CD4-positive, alpha-beta T cell treated with Interleukin-15 for 4 hours (primary cell): ENCODE data around the gene ALG12.

ENCODE experiments used
- DNase-seq: peaks from one replicate; pipeline ENCODE4 v3.0.0-alpha.2; 2020; ENCODE audit warnings: low spot score

Gene ALG12

GRCh38 chr22:49887064-49887451 lies 31.2 kb downstream of the ALG12 start:
- DNase-seq: no peak

DNA sequence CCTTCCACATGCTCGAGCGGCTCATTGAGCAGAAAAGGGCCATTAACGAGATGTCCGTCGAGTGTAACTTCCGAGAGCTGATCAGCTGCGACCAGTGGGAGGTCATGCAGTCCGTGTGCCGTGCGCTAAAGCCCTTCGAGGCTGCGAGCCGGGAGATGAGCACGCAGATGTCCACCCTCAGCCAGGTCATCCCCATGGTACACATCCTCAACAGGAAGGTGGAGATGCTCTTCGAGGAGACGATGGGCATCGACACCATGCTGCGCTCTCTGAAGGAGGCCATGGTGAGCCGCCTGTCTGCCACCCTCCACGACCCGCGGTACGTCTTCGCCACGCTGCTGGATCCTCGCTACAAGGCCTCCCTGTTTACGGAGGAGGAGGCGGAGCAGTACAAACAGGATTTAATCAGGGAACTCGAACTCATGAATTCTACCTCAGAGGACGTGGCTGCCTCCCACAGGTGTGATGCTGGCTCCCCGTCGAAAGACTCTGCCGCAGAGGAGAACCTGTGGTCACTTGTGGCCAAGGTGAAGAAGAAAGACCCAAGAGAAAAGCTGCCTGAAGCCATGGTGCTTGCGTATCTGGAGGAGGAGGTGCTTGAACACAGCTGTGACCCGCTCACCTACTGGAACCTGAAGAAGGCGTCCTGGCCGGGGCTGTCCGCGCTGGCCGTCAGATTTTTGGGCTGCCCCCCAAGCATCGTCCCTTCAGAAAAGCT lies 31.7 kb downstream of the ALG12 start:
- DNase-seq: no peak

DNA sequence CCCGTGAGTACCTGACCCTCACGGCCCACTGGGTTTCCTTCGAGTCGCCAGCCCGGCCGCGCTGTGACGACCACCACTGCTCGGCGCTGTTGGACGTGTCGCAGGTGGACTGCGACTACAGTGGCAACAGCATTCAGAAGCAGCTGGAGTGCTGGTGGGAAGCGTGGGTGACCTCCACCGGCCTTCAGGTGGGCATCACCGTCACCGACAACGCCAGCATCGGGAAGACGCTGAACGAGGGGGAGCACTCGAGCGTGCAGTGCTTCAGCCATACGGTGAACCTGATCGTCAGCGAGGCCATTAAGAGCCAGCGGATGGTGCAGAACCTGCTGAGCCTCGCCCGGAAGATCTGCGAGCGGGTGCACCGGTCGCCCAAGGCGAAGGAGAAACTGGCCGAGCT lies 32.4 kb downstream of the ALG12 start:
- DNase-seq: no peak

DNA sequence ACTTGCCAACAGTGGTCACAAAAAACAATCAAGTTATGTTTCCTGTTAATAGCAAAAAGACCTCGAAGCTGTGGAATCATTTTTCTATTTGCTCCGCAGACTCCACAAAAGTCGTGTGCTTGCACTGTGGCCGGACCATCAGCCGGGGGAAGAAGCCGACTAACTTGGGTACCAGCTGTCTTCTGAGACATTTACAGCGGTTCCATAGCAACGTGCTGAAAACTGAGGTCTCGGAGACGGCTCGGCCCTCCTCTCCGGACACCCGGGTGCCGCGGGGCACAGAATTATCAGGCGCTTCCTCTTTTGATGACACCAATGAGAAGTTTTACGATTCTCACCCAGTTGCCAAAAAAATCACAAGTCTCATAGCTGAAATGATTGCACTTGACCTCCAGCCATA lies 33.0 kb downstream of the ALG12 start:
- DNase-seq: no peak

GRCh38 chr22:49884503-49885260 lies 33.6 kb downstream of the ALG12 start:
- DNase-seq: no peak

DNA sequence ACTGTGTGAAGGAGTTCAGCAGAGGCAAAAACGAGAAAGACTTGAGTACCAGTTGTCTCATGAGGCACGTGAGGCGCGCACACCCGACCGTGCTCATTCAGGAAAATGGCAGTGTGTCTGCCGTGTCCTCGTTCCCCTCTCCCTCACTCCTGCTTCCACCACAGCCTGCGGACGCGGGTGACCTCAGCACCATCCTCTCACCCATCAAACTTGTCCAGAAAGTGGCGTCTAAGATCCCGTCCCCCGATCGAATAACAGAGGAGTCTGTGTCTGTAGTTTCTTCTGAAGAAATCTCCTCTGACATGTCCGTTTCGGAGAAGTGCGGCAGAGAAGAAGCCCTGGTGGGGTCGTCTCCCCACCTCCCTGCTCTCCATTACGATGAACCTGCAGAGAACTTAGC lies 34.2 kb downstream of the ALG12 start:
- no peak for DNase-seq

DNA sequence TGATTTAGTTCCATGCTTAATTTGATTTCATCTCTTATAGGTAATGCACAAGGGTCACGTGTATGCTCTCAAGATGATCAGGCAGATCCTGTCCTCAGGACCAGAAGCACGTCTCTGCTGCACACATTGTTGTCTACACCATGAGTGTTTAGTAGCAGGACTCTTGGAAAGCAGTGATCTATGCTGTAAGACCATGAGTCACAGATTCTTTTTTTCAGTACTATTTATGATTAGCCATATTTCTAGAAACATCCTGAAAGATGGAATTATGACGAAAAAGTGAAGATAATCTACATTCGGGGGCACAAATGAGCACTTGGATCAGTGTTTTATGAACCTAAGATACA lies 35.0 kb downstream of the ALG12 start:
- DNase-seq: no peak

DNA sequence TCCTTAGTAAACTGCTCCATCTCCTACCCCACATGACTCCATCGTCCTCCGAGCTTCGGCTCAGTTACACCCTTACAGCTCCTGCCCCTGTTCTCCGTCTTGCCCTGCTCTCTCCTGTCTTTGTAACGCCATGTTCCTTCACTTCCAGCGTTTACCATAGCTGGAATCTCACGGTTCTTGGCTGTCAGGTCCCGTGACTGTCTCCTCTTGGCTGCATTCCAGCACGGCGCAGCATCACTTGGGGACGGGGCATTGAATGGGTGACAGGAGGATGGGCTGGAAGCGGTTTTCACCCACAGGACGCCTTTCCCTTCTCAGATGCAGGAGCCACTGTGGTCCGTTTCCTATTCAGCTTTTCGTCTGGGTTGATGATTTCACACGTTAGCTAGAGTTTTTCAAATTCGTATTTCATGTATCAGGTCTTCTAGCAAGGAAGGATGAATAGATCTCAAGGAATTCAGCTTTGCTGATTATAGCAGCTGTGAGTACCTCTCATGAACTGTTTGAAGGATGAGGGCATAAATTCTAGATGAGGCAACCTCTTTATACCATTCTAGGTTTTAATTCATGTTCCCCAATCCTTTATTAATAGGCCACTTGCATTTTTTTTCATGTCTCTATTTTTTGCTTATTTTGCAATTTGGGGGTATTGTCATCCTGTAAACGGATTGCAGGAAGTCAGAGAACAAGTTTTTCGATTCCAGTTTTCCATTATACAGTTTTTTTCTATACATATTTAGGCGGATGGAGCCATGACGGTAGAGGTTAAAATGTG lies 35.5 kb downstream of the ALG12 start:
- no peak for DNase-seq

- no peak for DNase-seq
Observed at GRCh38 chr22:49881856-49882255, 36.4 kb downstream of the ALG12 start.

GRCh38 chr22:49880281-49880680 lies 38.0 kb downstream of the ALG12 start:
- no peak for DNase-seq

DNA sequence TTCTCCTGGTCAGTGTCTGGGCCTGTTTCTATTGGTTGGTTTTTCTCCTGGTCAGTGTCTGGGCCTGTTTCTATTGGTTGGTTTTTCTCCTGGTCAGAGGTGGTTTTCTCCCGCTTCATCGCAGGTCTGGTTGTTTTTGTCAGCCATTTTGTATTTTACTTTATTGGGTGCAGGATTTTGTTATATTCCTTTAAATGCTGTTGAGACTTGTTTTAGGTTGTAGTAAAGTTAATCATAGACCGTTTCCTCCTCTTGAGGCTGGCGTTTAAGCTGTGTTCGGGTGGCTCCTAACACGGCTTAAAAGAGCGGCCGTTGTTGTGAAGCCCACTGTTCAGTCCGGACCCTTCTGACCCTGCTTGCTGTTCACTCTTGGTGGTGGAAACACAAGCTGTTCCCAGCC lies 38.4 kb downstream of the ALG12 start:
- no peak for DNase-seq

GRCh38 chr22:49878206-49878605 lies 40.0 kb downstream of the ALG12 start:
- no peak for DNase-seq

DNA sequence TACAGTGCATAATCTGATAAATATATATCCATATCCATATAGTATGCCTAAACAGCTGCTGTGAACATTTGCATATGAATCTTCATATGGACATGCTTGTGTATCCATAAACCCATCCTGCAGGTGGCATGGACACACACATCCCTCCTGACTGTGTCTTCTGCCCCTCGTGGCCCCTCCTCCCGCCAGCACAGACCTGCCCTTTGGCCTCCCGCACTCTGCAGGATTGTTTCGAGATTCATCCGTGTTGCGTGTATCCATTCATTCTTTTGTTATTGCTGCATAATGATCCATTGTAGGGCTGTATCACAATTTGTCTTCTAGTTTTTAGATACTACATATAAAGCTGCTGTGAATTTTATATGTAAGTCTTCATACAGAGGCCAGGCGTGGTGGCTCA lies 40.6 kb downstream of the ALG12 start:
- DNase-seq: no peak

DNA sequence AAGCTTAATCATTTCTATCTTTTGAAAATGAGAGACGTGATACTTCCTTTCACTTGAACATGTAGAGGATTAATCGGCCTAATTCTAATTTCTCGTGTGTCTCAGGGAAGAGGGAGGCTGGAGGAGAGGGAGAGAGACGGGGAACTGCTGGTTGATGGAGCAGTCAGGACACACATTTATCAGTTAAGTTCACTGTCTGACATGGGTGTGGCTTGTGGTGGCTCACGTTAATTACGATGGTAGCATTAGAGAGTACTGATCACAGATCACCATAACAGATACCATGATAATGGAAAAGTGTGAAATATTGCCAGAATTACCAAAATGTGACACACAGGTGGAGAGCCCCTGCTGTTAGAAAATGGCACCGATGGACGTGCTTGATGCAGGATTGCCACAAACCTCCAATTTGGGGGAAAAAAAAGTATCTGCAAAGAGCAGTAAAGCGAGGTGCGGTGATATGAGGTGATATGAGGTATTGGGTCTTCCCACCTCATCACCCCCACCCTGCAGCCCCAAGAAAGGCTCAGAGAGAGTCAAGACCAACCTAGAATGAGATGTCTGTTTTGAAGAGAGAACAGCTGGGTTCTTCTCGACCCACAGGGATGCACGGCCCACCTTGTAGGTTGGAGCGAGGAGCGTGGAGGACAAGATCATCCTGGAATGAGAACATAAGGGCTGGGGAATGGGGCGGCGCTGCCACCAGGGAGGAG lies 44.9 kb downstream of the ALG12 start:
- DNase-seq: no peak

DNA sequence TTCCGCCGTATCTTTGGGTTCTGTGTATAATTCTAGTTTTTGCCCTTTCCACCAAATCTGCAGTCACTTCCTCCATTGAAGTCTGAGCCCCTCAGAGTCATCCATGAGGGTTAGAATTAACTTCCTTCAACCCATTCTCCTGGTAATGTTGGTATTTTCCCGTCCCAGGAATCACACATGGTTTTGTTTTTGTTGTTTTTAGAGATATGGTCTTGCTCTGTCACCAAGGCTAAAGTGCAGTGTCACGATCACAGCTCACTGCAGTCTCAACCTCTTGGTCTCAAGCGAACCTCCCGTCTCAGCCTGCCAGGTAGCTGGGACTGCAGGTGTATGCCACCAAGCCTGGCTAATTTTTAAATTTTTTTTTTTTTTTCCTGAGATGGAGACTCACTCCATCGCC lies 45.9 kb downstream of the ALG12 start:
- DNase-seq: no peak

- no peak for DNase-seq
Observed at GRCh38 chr22:49871482-49871881, 46.8 kb downstream of the ALG12 start.

DNA sequence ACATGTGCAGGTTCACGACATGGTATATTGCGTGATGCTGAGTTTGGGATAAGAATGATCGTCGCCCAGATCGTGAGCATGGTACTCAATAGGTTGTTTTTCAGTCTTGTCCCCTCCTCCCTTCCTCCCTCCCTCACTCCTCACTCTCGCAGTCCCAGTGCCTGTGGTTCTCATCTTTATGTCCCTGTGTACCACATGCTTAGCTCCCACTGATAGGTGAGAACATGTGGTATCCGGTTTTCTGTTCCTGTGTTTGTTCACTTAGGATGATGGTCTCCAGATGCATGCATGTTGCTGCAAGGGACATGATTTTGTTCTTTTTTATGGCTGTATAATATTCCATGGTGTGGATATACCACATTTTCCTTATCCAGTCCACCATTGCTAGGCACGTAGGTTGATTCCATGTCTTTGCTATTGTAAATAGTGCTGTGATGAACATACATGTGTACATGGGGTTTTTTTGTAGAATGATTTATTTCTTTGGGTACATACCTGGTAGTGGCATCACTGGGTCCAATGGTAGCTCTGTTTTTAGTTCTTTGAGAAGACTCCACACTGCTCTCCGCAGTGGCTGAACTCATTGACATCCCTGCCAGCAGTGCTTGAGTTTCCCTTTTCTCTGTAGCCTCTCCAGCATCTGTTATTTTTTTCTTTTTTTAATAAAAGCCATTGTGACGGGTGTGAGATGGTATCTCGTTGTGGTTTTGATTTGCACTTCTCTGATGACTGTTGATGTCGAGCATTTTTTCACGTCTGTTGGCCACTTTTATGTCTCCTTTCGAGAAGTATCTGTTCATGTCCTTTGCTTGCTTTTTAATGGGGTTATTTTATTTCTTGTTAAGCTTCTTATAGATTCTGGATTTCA lies 48.2 kb downstream of the ALG12 start:
- peak; percentile 51 for DNase-seq

- no peak for DNase-seq
Observed at GRCh38 chr22:49869086-49869830, 49.0 kb downstream of the ALG12 start.

GRCh38 chr22:49867303-49868265 lies 50.7 kb downstream of the ALG12 start:
- peak; percentile 37 for DNase-seq

- DNase-seq: no peak
Observed at GRCh38 chr22:49866646-49867045, 51.6 kb downstream of the ALG12 start.
